ENCODE measurements around the gene TMEM147.
"Not testable (repeated sequence)": the region's sequence is repeated elsewhere in the genome, so short reads cannot be mapped to it uniquely, and the experiment has no call there.

TMEM147 gene

DNA sequence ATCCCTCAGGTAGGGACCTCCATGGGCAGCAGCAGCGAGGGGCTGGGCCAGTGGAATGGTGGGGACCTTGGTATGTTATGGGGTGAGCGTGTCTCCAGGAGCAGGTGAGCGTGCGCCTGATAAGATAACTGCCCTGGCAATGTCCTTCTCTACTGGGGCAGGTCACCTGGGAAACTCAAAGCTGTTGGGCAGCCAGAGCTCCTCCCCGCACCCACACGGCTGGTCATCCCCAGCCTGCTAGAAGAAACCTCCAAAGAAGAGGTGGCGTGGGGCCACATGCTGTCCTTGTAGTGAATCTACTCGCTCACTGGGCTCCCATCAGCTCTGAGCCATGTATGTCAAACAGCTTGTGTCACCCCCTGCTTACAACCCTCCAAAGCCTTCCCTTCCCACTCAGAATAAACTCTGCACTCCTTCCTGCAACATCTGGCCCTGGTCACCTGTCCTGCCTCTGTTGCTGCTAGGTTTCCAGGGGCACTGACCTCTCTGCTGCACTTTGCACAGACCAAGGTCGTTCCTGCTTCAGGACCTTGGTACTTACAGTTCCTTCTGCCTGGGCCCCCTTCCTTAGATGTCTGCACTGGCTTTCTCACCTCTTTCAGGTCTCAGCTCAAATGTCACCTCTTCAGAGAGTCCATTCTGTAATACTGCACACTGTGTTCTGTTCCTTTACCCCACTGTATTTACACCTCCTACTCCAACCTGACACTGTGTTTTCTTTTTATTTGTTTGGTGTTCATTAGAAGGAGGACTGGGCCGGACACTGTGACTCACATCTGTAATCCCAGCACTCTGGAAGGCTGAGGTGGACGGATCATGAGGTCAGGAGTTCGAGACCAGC lies 19.8 kb downstream of the TMEM147 start:
- DNase-seq, result no peak

GRCh38 chr19:35566738-35567137 lies 21.3 kb downstream of the TMEM147 start:
- DNase-seq, result no peak

- no peak for DNase-seq
Observed at GRCh38 chr19:35569281-35569781, 23.9 kb downstream of the TMEM147 start.

GRCh38 chr19:35571406-35571965 lies 26.1 kb downstream of the TMEM147 start:
- no peak for DNase-seq

- DNase-seq, result no peak
Observed at GRCh38 chr19:35577918-35578317, 32.5 kb downstream of the TMEM147 start.

- DNase-seq, result no peak
Observed at GRCh38 chr19:35578707-35579106, 33.3 kb downstream of the TMEM147 start.

DNA sequence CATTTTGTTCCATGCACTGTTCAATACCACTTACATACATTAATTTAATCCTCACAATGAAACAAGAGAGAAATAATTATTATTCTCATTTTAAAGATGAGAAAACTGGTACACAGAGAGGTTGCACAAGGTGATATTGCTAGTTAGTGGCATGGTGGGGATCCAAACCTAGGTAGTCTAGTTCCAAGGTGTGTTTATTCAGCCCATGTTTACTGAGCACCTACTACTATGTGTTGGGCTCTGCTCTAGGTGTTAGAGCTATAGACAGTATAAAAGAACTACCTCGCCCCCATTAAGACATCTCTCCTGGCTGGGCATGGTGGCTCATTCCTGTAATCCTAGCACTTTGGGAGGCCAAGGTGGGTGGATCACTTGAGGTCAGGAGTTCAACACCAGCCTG lies 37.3 kb downstream of the TMEM147 start:
- DNase-seq, result no peak

DNA sequence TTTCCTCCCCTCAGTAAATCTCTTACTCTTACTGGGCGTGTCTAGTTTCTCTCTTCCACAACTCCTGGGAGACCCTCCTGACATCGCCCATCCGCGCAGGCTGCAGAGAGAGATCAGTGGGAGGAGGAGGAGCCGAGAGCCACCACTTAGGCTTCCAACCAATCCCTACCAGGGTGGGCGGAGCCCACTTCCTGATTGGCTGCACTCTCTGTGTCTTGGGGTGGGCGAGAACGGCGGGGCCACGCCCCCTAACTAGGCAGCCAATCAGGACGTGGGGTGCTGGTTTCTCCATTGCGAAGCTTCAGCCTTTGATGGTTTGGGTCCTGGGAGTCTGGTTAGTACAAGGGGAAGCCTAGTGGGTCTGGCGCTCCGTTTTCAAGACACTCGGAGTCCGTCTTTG lies 40.4 kb downstream of the TMEM147 start, which contains the start of gene PMIS2:
PMIS2 (plus strand) TSS at position 326 of the 400 bp plus-strand sequence. CDS start 87 bp downstream, outside the sequence.
- peak in 1 of 2 donors; percentile 11 for DNase-seq

- no peak for DNase-seq
Observed at GRCh38 chr19:35587321-35587720, 41.9 kb downstream of the TMEM147 start.

- DNase-seq, result no peak
Observed at GRCh38 chr19:35590875-35591274, 45.4 kb downstream of the TMEM147 start.

DNA sequence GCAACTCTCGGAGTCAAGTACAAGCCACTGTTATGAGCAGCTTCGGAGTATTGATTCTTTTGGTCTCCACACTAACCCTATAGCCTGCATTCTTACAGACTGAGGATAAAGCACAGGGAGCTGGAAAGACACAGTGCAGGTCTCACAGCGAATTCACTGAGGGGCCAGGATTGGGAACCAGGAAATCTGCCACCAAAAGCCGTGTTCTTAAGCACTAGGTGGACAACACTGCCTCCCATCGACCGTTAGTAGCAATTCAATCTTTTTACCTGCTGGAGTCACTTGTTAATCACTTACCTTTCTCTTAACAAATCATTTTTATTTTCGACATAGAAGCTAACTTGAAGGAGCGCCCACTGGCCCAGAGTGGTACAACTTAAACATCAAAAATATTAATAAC lies 46.8 kb downstream of the TMEM147 start:
- DNase-seq, result no peak

DNA sequence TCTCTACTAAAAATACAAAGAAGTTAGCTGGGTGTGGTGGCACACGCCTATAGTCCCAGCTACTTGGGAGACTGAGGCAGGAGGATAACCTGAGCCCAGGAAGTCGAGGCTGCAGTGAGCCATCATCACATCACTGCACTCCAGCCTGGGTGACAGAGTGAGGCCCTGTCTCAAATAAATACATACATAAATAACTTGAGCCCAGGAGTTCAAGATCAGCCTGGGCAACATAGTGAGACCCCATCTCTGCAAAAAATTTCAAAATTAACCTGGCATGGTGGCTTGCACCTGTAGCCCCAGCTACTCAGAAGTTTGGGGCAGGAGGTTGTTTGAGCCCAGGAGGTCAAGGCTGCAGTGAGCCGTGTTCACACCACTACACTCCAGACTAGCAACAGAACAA lies 49.6 kb downstream of the TMEM147 start:
- not testable (repeated sequence) for DNase-seq

DNA sequence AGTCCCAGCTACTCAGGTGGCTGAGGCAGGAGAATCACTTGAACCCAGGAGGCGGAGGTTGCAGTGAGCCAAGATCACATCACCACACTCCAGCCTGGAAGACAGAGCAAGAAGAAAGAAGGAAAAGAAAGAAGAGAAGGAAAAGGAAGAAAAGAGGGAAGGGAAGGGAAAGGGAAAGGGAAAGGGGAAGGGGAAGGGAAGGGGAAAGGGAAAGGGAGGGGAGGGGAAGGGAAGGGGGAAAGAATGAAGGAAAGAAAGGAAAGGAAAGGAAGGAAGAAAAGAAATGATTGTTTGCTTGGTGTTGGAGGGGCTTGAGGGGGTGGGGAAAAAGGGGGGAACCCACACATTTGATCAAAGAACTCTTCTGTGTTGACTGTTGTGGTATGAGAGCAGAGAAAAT lies 50.5 kb downstream of the TMEM147 start:
- no peak for DNase-seq

DNA sequence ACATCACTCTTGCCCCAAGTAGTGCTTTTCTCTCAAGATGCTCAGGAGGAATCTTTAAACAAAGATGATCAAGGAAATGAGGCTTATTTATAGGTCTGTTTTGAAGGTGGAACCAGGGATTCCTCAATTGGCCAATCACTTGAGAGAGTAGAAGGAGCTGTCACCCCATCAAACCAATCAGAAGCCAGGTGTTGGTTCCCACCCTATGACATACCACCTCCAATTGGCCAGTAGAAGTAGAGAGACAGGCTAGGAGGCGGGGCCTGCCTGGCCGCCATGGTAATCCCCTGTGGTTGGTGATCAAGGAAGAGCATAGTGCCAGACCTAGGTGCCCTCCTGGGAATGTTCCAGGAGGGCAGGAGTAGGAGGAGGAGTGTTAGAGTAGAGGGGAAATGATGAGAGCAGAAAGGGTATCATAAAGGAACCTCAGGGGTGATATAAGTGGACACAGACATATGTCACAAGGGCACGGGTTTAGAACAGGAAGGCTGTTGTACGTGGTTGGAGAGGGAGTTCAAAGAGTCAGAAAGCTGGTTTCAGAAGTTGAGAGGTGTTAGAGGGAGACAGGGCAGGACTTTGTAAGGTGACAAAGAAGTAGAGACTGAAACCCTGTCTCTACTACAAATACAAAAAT lies 51.1 kb downstream of the TMEM147 start:
- DNase-seq, result no peak
